Measurements from ENCODE around the gene CDK2AP2.
"Not testable (repeated sequence)": the region's sequence is repeated elsewhere in the genome, so short reads cannot be mapped to it uniquely, and the experiment has no call there.

Gene CDK2AP2

GRCh38 chr11:67507864-67508485 is at the start of gene CDK2AP2:
Gene CDK2AP2 (minus strand): TSS chr11:67508162. CDS start chr11:67508082, 80 bp downstream.
- peak; percentile 99 for DNase-seq

GRCh38 chr11:67556244-67556643 is 48.3 kb upstream of the CDK2AP2 start:
- DNase-seq, result no peak

- DNase-seq, result not testable (repeated sequence)
Measured at GRCh38 chr11:67551697-67552096, 43.7 kb upstream of the CDK2AP2 start.

- no peak for DNase-seq
Measured at GRCh38 chr11:67551127-67551526, 43.2 kb upstream of the CDK2AP2 start.

- no peak for DNase-seq
Measured at GRCh38 chr11:67548555-67549110, 40.7 kb upstream of the CDK2AP2 start.

GRCh38 chr11:67548112-67548511 is 40.1 kb upstream of the CDK2AP2 start:
- not testable (repeated sequence) for DNase-seq

- DNase-seq, result no peak
Measured at GRCh38 chr11:67545280-67545679, 37.3 kb upstream of the CDK2AP2 start.

- no peak for DNase-seq
Measured at GRCh38 chr11:67544616-67545242, 36.8 kb upstream of the CDK2AP2 start.

GRCh38 chr11:67543585-67543984 is 35.6 kb upstream of the CDK2AP2 start:
- DNase-seq, result no peak

- DNase-seq, result no peak
Measured at GRCh38 chr11:67542971-67543370, 35.0 kb upstream of the CDK2AP2 start.

GRCh38 chr11:67542169-67542568 is 34.2 kb upstream of the CDK2AP2 start:
- DNase-seq, result no peak

- no peak for DNase-seq
Measured at GRCh38 chr11:67541198-67541597, 33.2 kb upstream of the CDK2AP2 start.

GRCh38 chr11:67539550-67539949 is 31.6 kb upstream of the CDK2AP2 start:
- no peak for DNase-seq

GRCh38 chr11:67538823-67539505 is 31.0 kb upstream of the CDK2AP2 start:
- DNase-seq, result no peak

- DNase-seq, result no peak
Measured at GRCh38 chr11:67538306-67538705, 30.3 kb upstream of the CDK2AP2 start.

- DNase-seq, result no peak
Measured at GRCh38 chr11:67535561-67535960, 27.6 kb upstream of the CDK2AP2 start.

- DNase-seq, result no peak
Measured at GRCh38 chr11:67534070-67534679, 26.2 kb upstream of the CDK2AP2 start.

GRCh38 chr11:67532889-67533288 is 24.9 kb upstream of the CDK2AP2 start:
- no peak for DNase-seq

- DNase-seq, result no peak
Measured at GRCh38 chr11:67530282-67530592, 22.3 kb upstream of the CDK2AP2 start.

GRCh38 chr11:67528376-67528775 is 20.4 kb upstream of the CDK2AP2 start:
- DNase-seq, result no peak

GRCh38 chr11:67525275-67525976 is 17.5 kb upstream of the CDK2AP2 start:
- DNase-seq, result no peak

- DNase-seq, result no peak
Measured at GRCh38 chr11:67524480-67524808, 16.5 kb upstream of the CDK2AP2 start.

Measured in activated CD4-positive, alpha-beta T cell treated with anti-CD3 and anti-CD28 coated beads for 48 hours (primary cell).